Adipocyte (in vitro differentiated cells): ENCODE measurements around the gene SLC46A1.

Experiments
- DNase-seq: peaks from one replicate; pipeline ENCODE4 v3.0.0-alpha.2; 2015; ENCODE audit warnings: low read depth
- H3K27me3 ChIP-seq: replicated peaks from 2 replicates; pipeline ENCODE4 v1.7.0; 2013; ENCODE audit warnings: mild to moderate bottlenecking, low read length, moderate library complexity; ENCODE audit not compliant: control insufficient read depth, insufficient read depth
- H3K36me3 ChIP-seq: 2 replicates; pipeline ENCODE4 v1.7.0; 2013; ENCODE audit warnings: low read length, mild to moderate bottlenecking, moderate library complexity; ENCODE audit not compliant: control insufficient read depth, insufficient read depth, severe bottlenecking
- H3K4me1 ChIP-seq: 2 replicates; pipeline ENCODE4 v1.7.0; 2013; ENCODE audit warnings: mild to moderate bottlenecking, low read length, moderate library complexity; ENCODE audit not compliant: control insufficient read depth, insufficient read depth
- H3K4me3 ChIP-seq: 2 replicates; pipeline ENCODE4 v1.7.0; 2013; ENCODE audit warnings: mild to moderate bottlenecking, low read length, moderate library complexity
- H3K9ac ChIP-seq: 2 replicates; pipeline ENCODE4 v1.7.0; 2013; ENCODE audit warnings: mild to moderate bottlenecking, low read length, moderate library complexity
- H3K9me3 ChIP-seq: 2 replicates; pipeline ENCODE4 v1.7.0; 2013; ENCODE audit warnings: mild to moderate bottlenecking, low read length, moderate library complexity; ENCODE audit not compliant: control insufficient read depth

Gene SLC46A1

DNA sequence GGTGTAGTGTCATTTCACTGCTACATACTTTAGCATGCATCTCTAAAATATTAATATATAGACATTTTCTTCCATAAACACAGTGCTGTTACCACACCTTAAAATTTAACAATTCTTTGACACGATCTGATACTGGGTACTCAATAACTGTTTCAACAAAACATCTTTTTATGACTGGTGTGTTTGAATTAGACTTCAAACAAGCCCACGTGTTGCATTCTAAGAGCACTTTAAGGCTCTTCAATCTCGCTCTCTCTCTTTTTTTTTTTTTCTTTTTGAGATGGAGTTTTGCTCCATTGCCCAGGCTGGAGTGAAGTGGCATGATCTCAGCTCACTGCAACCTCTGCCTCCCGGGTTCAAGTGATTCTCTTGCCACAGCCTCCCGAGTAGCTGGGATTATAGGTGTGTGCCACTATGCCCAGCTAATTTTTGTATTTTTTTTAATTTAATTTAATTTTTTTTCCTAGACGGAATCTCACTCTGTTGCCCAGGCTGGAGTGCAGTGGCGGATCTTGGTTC lies 15.8 kb upstream of the SLC46A1 start:
- no peak for DNase-seq
- no peaks in the 10 kb centered on the region for H3K9me3 ChIP-seq

DNA sequence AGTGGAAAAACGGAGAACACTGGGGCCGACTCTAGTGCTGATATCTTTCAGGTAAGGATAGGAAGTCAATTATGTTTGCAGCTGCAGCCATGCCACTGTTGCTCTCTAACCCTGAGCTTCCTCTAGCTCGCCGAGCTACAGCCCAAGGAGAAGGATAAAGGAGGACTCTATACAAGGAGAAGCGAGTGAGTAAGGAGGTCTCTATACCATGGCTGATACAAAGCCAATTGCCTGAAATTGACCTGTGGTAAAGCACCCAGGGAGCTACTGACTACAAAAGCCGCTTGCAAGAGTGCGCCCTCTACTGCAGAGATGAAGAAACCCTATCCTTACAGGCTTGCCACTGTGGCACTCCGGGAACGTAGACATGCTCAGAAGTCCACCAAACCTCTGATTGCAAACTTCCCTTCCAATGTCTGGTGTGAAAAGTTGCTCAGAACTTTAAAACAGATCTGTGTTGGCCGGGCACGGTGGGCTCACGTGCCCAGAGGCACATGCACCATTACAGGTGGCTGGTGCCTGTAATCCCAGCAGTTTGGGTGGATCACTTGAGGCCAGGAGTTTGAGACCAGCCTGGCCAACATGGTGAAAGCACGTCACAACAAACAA lies 10.8 kb upstream of the SLC46A1 start:
- no peaks in the 10 kb centered on the region for H3K36me3 ChIP-seq
- peak; percentile 70 for DNase-seq
- no peak overlapping the region for H3K9ac ChIP-seq
- no peak overlapping the region for H3K4me3 ChIP-seq
- H3K9me3 ChIP-seq: peaks cover 3% of the 10 kb centered on the region
- H3K27me3 ChIP-seq: peaks cover 14% of the 10 kb centered on the region
- H3K4me1 ChIP-seq: no peaks in the 10 kb centered on the region

More for the DNA sequence above, 15.8 kb upstream of the SLC46A1 start:
- H3K4me3 ChIP-seq: no peak overlapping the region
- no peaks in the 10 kb centered on the region for H3K4me1 ChIP-seq
- H3K9ac ChIP-seq: no peak overlapping the region
- H3K27me3 ChIP-seq: peaks cover 26% of the 10 kb centered on the region
- H3K36me3 ChIP-seq: no peaks in the 10 kb centered on the region

DNA sequence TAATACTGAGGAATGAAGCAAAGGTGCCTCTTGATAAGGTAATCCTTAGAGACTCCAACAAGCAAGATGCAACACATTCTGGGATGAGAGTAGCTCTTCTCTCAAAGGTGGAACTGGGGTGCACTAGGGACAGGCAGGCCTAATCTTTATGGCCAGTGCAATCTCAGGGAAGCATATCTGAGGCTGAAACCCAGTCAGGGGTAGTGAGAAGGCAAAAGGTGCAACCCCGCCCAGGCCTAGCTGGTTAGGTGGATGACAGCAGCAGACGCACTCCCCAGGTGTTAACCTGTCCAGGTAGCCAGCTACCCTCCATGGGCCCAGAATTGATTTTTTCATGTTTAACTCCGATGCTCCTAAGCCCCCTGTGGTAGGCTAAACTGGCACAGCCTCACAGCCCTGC lies 9.9 kb upstream of the SLC46A1 start:
- no peak for DNase-seq
- no peaks in the 10 kb centered on the region for H3K4me1 ChIP-seq
- no peak overlapping the region for H3K4me3 ChIP-seq
- no peak overlapping the region for H3K9ac ChIP-seq
- peaks cover 3% of the 10 kb centered on the region for H3K9me3 ChIP-seq
- H3K27me3 ChIP-seq: peaks cover 14% of the 10 kb centered on the region
- no peaks in the 10 kb centered on the region for H3K36me3 ChIP-seq

DNA sequence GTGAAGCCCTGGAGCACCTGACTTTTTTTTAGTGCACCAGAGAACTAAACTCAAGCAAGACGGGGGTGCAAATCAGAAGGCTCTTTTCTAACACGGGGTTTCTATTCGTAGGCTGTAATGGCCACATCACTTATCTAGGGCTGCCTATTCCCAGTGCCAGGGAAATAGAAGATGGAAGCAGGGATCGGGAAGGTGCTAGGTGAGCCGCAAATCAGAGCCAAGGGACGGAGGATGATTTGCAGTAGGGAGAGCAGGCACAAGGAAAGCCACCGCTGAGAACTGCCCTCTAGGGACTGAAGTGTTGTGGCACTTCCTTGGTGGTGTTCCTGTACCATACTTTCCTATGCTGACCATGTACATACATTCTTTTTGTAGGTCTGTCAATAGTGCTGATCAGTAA lies 7.8 kb upstream of the SLC46A1 start:
- Histone ChIP-seq H3K4me1 (no peaks in the 10 kb centered on the region), H3K27me3 (peaks cover 9% of the 10 kb centered on the region), H3K9me3 (peaks cover 3% of the 10 kb centered on the region), H3K36me3 (no peaks in the 10 kb centered on the region), H3K9ac (no peak overlapping the region), H3K4me3 (no peak overlapping the region)
- DNase-seq: no peak

DNA sequence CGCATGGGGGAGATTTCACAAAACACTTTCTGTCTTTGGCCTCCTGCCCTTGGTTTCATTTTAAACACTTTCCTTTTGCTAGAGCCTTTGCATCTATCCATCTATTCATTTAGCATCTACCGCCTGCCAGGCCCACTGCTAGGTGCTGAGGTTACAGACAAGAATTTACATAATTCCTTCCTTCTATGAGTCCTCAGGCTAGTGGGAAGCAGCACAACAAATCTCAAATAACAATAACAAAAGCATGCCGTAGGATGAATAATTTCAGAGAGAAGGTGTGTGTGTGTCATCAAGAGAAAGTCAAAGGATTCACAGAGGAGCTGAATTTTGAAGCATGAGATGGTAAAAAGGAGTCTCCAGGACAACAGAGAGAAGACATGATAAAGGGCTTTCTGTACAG lies 6.1 kb upstream of the SLC46A1 start:
- no peaks in the 10 kb centered on the region for H3K4me1 ChIP-seq
- H3K9me3 ChIP-seq: peaks cover 3% of the 10 kb centered on the region
- peaks cover 9% of the 10 kb centered on the region for H3K27me3 ChIP-seq

DNA sequence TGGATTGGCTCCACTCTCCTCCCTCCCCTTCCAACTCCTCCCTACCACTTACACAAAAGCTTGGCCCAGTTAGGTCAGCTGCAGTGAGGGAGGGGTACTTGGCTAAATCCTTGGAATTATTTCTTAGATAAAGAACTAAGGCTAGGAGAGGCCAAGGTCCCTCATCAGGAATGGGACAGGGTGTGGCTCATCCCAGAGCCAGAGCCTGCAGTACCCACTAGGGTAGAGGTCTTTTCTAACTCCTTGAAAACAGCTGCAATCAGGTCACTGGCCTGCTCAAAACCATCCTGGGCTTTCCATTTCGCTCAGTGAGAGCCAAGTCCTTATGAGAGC lies 1.9 kb upstream of the SLC46A1 start:
- H3K27me3 ChIP-seq: no peaks in the 10 kb centered on the region
- H3K4me3 ChIP-seq: no peak overlapping the region
- H3K9me3 ChIP-seq: peaks cover 3% of the 10 kb centered on the region
- H3K4me1 ChIP-seq: peaks cover 15% of the 10 kb centered on the region
- no peaks in the 10 kb centered on the region for H3K36me3 ChIP-seq
- H3K9ac ChIP-seq: no peak overlapping the region
- no peak for DNase-seq

More for the DNA sequence above, 6.1 kb upstream of the SLC46A1 start:
- no peak for DNase-seq
- H3K9ac ChIP-seq: no peak overlapping the region
- no peaks in the 10 kb centered on the region for H3K36me3 ChIP-seq
- H3K4me3 ChIP-seq: no peak overlapping the region

DNA sequence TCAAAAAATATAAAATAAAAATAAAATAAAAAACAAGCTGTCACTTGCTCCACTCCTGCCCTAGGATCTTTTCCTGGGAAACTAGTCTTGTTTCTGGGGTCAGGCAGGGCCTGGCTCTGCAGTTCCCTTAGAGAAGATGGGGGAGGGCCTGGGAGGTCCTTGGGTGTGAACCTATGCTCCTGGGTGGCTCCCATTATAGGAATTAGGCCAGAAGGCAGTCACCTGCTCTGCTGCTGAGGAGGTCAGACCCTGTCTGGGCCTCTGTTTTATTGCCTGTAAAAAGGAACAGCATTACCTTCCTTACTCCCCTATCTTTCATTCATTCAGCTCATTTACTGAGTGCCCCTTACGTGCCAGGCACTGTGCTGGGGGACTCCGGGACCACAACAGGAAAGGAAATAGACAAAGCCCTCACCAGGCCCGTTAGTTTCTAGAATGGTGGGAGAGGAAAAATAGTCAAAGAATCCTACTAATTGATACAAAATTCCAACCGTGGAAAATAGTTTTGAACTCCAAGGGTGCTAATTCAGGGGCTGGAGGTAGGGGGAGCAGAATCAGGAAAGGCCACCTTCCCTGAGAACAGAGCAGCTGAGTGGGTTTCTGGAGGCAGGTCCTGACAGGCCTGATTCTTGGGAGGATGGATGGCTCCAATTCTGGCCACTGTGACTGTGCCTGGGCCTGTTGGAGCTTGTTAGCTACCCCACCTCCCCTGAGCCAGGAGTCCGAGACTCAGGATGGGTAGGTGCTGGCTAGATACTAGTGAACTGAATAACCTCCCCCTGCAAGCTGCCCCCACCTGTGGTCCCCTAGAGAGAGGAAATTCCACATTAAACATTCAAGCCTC lies 1.3 kb upstream of the SLC46A1 start:
- H3K9me3 ChIP-seq: peaks cover 2% of the 10 kb centered on the region
- peaks cover 3% of the 10 kb centered on the region for H3K36me3 ChIP-seq
- no peak overlapping the region for H3K9ac ChIP-seq
- no peak overlapping the region for H3K4me3 ChIP-seq
- no peaks in the 10 kb centered on the region for H3K27me3 ChIP-seq
- peaks cover 15% of the 10 kb centered on the region for H3K4me1 ChIP-seq
- no peak for DNase-seq

DNA sequence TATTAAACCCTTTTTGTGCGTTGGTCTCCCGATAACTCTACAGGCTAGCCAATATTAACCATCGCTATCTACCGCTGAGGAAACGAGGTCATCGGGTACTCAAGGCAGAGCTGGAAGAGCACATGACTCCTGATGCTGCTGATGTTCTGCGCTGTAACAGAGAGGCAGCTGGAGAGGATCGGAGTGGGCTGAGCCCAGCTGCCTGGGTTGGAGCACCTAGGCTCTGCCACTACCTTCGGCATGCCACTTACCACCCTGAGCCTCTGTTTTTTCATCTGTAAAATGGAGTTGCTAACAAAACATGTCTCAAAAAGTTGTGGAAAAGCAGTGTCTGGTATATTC lies 432 bp upstream of the SLC46A1 start:
- Histone ChIP-seq H3K9me3 (no peaks in the 10 kb centered on the region), H3K9ac (peak overlapping the region; percentile 66), H3K27me3 (no peaks in the 10 kb centered on the region), H3K36me3 (peaks cover 12% of the 10 kb centered on the region), H3K4me1 (peaks cover 15% of the 10 kb centered on the region), H3K4me3 (peak overlapping the region; percentile 77)
- DNase-seq: peak; percentile 17

DNA sequence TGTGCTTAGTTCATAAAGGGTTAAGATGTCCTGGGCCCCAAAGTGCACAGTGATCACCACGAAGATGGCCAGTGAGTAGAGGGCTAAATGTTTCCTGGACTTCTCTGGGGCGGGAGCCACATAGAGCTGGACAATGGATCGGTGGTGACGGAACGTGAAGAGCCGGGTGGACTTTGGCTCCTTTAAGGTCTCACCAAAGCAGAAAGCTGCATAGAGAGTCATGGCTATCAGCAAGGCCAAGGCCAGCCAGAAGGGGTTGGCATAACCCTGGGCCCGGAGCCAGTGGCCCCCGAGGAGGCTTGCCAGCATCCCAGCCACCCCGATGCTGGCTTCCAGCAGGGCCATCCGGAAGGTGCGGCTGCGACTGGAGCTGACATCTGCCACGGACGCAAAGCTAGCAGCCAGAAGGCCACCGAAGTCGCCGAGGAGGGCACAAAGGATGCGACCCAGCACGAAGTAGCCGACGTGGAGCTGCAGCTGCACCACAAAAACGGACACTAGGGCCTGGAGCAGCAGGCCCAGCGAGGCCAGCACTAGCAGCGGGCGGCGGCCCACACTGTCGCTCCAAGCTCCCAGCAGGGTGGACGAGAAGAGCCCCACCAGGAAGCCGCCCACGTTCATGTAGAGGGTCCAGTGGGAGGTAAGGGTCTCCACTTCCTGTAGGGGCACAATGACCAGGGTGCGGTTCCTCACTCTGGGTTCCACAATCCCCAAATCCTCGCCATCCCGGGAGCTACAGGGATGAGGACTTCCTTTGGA lies 1.0 kb downstream of the SLC46A1 start:
- DNase-seq: peak; percentile 18
- H3K27me3 ChIP-seq: no peaks in the 10 kb centered on the region
- peak overlapping the region; percentile 77 for H3K4me3 ChIP-seq
- peaks cover 15% of the 10 kb centered on the region for H3K4me1 ChIP-seq
- peaks cover 13% of the 10 kb centered on the region for H3K36me3 ChIP-seq
- peak overlapping the region; percentile 66 for H3K9ac ChIP-seq
- no peaks in the 10 kb centered on the region for H3K9me3 ChIP-seq

DNA sequence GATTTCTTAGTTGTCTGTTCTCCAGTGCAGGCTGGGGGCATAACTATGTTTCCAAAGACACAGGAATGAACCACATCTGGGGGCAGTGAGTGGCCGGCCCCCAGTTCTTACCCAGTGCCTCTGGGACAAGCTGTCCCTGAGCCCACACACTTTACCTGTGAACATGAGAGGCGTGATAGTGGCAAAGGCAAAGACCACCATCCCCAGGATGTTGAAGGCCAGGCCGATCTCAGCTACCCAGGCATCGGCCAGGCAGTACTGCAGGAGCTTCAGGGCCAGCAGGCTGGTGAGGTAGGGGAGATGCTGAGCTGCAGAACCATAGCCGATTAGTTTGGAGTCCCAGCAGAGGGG lies 1.6 kb downstream of the SLC46A1 start:
- DNase-seq: no peak
- H3K9me3 ChIP-seq: no peaks in the 10 kb centered on the region
- H3K9ac ChIP-seq: peak overlapping the region; percentile 66
- no peaks in the 10 kb centered on the region for H3K27me3 ChIP-seq
- no peak overlapping the region for H3K4me3 ChIP-seq
- H3K36me3 ChIP-seq: peaks cover 13% of the 10 kb centered on the region
- H3K4me1 ChIP-seq: peaks cover 15% of the 10 kb centered on the region

DNA sequence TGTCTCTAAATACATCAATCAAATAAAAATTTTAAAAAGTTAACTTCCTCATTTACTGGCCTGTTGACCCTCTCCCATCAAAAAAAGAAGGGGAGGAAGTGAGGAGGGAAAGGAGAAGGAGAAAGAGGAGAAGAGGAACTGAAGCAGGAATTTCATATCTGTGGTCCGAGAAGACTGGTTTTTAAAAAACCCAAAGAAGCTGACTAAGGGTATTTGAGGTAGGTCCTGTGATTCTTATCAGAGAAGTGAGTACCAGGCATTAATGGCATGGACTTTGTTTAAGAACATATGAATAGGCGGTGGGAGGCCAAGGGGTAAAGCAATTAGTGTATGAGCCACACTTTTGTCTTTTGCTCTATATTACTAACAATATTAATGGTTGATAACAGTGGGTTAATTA lies 2.0 kb downstream of the SLC46A1 start:
- Histone ChIP-seq H3K9me3 (no peaks in the 10 kb centered on the region), H3K4me1 (peaks cover 18% of the 10 kb centered on the region), H3K9ac (no peak overlapping the region), H3K4me3 (no peak overlapping the region), H3K27me3 (no peaks in the 10 kb centered on the region), H3K36me3 (peaks cover 16% of the 10 kb centered on the region)
- DNase-seq: no peak
